Omental fat pad (tissue), 4 donors: ENCODE measurements around the gene RXFP4. TPM values are rescaled to one million over a fixed set of nuclear protein-coding genes. Genes with fewer than 3 reads are reported as not detected.

Source experiments
- ATAC-seq: fragments of 150-250 bp; one replicate; pipeline ENCODE4 v1.9.1; 2016; ENCODE audit warnings: mild to moderate bottlenecking, moderate library complexity; ENCODE audit not compliant: low FRiP score
- DNase-seq: peaks from one replicate; pipeline ENCODE4 v3.0.0-alpha.2; 2019; ENCODE audit warnings: low spot score
- CTCF ChIP-seq, 3 donors: fragments of 450-650 bp; IDR thresholded peaks; one replicate each; pipeline ENCODE4 v1.5.1; 2016 to 2017; ENCODE audit warnings: antibody characterized with exemption in 3 of 3, mild to moderate bottlenecking in 3 of 3, moderate library complexity in 2 of 3
- total RNA-seq, 4 donors: library from RNA; depleted of rRNA; stranded (reverse); fragments of >200 nt; gene quantifications; one replicate each; pipeline ENCODE4 v1.1.0, GENCODE V29; 2016

Gene RXFP4
- total RNA-seq, 4 donors from 2014 or later: not detected

GRCh38 chr1:155947292-155947691 lies 5.9 kb downstream of the RXFP4 start:
- no peak for TF ChIP-seq CTCF (IDR thresholded peaks at IDR 0.05)
- DNase-seq (no peak), ATAC-seq (no peak)

- ATAC-seq (no peak), DNase-seq (no peak)
- no peak for TF ChIP-seq CTCF (IDR thresholded peaks at IDR 0.05)
These were observed 6.3 kb downstream of the RXFP4 start for GRCh38 chr1:155947741-155948140.

GRCh38 chr1:155950829-155951228 lies 9.4 kb downstream of the RXFP4 start:
- TF ChIP-seq CTCF (IDR thresholded peaks at IDR 0.05): no peak
- ATAC-seq (no peak), DNase-seq (no peak)

GRCh38 chr1:155951753-155952504 lies 10.5 kb downstream of the RXFP4 start:
- no peak for ATAC-seq
- no peak for TF ChIP-seq CTCF (IDR thresholded peaks at IDR 0.05)

GRCh38 chr1:155952505-155952890 lies 11.1 kb downstream of the RXFP4 start:
- no peak for TF ChIP-seq CTCF (IDR thresholded peaks at IDR 0.05)
- DNase-seq: no peak
- ATAC-seq: no peak

More at GRCh38 chr1:155951753-155952504, 10.5 kb downstream of the RXFP4 start:
- DNase-seq: no peak

- DNase-seq (no peak), ATAC-seq (no peak)
- TF ChIP-seq CTCF (IDR thresholded peaks at IDR 0.05): no peak
These were observed 13.2 kb downstream of the RXFP4 start for GRCh38 chr1:155954645-155955044.

GRCh38 chr1:155957411-155957915 lies 16.0 kb downstream of the RXFP4 start:
- DNase-seq (no peak), ATAC-seq (no peak)
- TF ChIP-seq CTCF (IDR thresholded peaks at IDR 0.05): no peak
